ENCODE measurements around the gene TCAF1.
"Not testable (repeated sequence)": the region's sequence is repeated elsewhere in the genome, so short reads cannot be mapped to it uniquely, and the experiment has no call there.

The TCAF1 gene

DNA sequence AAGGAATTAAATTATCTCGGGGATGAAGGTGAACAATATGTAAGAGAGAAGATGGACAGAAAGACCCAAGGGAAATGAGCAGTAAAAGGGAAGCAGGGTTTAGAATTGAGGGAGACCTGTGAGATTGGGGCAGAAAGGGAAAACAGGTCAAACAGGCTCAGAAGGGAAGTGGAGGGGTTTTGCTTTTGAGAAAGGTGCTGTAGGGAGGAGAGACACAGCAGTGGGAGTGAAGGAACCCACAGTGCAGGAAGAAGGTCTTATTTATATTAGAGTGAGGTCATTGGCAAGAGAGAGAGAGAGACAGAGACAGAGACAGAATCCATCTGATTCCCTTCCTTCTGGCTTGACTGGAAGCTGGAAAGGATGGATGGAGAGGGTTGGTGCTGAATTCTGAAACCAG is 3.5 kb upstream of the TCAF1 start:
- no peak for FAIRE-seq

DNA sequence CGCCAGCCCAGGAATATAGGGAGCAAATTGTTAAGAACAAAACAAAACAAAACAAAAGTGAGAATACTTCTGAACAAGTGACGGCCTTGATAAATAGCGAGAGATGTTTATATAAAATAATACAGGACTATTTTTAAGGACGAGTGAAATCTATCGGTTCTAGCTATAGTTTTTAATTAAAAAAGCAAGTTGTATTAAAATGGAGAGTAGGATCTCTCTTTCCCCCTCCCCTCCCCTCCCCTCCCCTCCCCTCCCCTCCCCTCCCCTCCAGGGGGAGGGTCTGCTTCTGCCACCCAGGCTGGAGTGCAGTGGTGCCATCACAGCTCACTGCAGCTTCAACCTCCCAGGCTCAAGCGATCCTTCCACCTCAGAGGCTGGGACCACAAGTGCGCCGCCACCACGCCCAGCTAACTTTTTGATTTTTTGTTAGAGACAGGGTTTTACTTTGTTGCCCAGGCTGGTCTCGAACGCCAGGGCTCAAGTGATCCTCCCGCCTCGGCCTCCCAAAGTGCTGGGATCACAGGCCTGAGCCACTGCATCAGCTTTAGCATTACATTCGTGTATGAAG is 440 bp upstream of the TCAF1 start:
- FAIRE-seq, result no peak

DNA sequence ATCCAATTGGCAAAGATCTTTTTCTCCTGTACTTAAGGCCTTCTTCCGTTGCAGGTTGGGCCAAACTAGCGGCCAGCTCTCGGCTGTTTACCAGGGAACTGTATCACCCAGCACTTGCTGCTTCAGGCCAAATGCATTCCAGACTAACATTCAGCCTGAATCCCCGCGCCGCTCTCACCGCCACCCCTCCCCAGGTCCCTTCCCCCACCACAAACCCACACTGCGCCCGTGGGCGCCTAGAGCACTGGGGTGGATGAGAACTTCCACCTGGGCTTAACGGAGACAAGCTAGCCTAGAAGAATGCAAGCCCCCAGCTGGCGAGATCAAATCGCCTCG is 676 bp downstream of the TCAF1 start:
- no peak for FAIRE-seq

DNA sequence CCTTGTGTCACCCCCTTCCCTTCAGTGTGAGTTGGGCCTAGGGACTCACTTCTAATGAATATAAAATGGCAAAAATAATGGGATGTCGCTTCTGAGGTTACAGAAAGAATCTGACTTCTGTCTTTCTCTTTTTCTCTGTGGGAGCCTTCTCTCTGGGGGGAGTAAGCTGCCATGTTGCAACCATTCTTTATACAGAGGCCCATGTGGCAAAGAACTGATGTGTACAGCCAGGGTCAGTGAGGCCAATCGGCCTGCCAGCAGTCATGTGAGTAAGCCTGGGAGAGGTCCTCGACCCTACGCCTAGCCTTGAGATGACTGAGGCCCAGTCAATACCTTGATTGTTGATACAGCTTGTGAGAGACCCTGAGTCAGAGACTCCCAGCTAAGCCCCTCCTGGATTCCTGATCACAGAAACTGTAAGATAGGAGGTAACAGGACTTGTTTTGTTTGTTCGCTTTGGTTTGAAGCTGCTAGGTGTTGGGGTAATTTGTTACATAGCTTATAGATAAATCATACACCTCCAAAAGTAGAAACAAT is 1.7 kb downstream of the TCAF1 start:
- FAIRE-seq, result no peak

DNA sequence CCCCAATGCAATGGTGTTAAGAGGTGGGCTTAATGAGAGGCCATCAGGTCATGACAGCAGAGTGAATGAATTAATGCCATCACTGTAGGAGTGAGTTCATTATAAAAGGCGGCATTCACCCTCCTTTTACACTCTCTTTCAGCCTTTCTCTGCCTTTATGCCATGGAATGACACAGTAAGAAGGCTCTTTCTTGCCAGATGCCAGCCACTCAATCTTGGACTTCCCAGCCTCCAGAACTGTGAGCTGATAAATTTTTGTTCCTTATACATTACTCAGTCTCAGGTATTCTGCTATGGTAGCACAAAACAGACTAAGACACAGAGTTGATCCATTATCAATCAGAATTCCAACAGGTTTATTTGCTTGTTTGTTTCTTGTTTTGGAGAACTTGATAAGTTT is 3.2 kb downstream of the TCAF1 start:
- no peak for FAIRE-seq

DNA sequence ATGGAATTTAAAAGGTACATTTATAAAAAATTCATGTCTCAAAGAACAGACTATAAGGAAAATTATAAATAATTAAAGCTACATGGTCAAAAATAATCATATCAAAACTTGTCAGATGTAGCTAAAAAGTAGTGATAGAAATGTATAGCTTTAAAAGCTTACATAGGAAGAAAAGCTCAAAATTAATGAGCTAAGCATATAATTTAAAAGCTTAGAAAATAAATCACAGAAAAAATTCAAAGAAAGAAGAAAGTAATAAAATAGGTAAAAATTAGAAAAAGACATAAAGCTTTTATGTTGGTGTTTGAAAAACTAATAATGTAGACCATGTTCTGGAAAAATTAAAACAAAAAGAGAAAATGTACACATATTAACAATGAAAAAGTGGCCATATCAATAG is 5.3 kb downstream of the TCAF1 start:
- peak; percentile 79 for FAIRE-seq

DNA sequence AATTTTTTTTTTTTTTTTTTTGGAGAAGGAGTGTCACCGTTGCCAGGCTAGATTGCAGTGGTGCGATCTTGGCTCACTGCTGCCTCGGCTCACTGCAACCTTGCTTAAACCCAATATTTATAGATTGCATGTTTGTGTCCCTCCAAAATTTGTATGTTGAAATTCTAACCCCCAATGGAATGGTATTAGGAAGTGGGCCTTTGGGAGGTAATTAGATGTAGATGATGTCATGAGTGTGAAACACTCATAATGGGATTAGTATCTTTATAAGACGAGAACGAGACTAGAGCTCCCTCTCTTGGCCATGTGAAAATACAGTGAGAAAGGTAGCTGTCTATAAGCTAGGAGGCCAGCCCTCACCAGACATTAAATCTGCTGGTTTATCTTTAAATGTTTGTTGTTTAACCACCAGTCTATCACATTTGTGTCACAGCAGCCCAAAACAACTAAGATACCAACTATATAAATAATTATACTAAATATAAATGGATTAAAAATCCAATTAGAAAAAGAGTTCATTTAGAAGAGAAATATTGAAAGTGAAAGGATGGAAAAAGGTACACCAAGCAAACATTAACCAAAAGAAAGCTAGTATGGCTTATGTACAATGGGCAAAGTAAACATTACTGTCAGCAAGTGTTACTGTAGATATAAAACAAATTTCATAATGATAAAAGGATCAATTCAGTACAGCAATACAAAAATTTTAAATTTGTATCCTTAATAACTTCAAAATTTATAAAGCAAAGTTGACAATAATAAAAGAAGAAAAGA is 9.3 kb downstream of the TCAF1 start:
- FAIRE-seq, result no peak

DNA sequence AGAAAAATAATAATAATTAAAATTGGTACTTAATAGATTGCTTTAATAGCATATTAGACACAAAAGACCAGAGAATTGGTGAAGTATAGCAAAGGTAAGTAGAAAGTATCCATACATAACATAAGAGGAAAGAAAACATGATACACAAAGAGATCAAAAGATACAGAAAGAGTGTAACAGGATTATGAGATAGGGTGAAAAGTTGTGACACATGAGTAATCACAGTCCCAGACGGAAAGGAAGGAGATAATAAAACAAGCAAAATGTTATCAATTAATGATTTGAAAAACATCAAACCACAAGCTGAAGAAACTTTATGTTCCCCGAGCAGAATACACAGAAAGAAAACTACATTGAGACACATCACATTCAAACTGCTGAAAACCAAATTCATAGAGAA is 10.5 kb downstream of the TCAF1 start:
- FAIRE-seq, result peak; percentile 73

DNA sequence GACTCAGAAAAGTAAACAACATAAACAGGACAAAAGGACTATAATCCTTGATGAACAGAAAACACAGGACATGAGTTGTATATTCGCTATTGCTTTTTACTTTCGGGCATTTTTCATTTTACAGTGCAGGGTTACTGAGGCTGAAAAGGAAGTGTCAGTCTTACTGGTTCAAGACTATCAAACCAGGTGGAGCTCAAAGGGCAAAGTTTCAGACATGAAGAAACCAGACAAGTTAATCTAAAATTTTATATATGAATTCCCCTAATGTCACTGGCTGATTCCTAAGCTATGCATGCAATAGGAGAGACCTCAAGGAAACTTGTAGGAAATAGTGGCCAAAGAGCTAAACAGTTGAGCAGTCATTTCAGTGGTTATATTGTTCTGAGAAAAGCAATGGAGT is 11.4 kb downstream of the TCAF1 start:
- FAIRE-seq, result no peak

DNA sequence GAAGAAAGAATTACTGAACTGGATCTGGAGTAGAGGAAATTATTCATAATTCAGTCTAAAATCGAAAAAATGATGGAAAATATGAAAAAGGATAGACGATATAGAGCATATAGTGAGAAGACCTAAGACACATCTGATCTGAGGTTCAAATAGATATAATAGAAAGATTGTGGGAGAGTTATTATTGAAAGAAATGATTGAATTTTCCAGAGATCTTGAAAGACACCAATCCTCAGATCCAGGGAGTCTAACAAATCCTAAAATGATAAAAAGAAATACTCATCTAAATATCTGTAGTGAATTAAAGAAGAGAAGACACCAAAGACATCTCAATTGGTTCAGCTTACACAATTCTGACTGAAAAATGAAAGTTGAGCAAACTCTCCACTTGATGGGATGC is 12.9 kb downstream of the TCAF1 start:
- no peak for FAIRE-seq

DNA sequence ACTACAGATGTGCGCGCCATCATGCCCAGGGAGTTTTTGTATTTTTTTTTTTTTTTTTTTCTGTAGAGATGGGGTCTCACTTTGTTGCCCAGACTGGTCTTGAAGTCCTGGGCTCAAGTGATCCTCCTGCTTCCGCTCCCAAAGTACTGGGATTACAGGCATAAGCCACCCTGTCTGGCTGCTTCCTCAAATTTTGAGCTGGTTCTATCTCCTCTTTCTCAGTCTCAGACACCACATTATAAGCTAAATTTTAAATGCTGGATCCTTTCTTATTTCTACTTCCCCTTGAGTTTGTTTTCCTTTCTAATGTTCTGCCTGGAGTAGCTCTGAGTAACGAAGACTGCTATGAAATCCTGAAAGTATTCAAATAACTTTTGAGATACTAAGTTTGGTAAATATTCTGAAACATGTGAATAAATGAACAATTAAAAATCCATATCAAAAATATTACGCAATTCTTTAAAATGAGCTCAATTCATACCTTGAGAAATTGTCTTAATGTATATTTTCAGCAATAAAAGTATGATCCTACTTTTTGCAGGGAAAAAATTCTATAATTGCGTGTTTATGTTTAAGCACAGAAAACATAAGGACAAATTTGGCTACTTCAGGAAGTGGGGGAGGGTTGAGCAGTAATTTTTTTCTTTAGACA is 15.0 kb downstream of the TCAF1 start:
- peak; percentile 76 for FAIRE-seq

DNA sequence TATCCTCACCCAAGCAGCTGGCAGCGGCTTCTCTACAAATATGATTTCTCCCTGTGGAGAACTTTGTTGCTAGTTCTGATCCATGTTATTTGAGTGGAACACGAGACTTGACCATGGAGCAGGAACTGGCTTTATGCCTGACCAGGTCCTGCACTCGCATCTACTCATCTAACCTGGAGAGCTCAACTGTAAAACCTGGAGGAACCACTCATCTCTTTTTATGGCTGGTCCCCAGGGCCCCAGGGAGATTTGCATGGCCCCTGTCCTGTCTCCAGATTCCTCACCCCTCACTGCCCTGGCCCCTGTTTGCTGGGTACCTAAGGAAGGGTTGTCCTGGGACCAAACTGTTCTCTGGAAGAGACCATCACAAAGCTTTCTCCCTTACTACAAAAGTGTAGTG is 16.0 kb downstream of the TCAF1 start:
- FAIRE-seq, result no peak

DNA sequence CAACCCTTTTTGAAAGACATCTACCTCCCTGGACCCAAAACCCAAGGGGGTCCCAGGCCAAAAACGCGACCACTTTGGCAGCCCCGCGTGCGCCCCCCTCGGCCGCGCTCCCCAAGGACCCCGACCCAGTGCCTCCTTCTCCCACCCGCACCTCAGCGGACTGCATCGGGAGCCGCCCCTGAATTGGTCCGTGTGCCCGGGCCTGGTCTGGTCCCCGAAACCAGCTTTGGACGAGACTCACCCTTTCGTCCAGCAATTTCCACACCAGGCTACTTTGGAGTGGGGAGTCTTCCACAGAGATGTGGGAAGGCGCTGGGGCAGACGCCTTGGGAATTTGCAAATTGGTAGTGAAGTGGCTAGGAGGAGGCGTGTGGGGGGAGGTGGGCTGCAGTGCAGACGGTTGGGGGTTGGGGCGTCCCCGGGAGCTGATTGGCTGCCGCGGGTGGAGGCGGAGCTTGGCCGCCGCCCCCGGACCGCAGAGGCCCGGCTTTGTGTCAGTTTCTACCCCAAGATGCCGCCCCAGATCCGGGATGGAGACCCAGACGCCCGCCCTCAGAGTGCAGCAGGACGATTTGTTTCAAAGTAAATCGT is 16.9 kb downstream of the TCAF1 start:
- no peak for FAIRE-seq

DNA sequence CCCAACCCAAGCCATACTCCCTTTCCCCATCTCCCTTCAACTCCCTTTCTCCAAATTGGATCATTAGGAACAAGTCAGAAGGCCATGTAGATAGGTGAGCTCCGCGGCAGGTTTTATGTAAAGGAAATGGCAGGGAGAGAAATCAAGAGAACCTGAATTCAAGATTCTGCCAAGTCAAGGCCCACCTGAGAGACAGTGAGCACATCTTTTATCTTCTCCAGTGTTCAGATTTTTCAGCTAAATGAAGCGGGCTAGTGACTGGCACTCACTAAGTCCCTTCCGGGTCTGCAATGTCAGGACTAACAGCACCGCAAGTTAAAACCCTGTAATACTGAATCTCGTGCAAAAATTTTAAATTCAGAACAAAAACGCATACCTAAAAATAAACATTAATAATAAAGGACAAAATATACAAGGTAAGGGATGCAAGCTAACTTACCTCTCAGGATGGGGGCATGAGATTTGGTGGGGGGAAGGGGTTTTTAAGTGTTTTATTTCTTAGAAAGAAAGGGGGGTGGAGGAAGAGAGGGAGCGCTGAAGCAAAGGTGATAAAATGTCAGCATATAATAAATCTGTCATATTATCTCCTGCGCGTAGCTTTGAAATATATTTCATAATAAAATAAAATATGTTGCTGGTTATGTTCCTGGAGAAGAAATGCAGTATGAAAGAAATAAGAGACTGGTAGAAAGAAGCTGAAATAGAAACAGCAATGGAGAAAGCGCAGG is 17.6 kb downstream of the TCAF1 start:
- FAIRE-seq, result no peak

DNA sequence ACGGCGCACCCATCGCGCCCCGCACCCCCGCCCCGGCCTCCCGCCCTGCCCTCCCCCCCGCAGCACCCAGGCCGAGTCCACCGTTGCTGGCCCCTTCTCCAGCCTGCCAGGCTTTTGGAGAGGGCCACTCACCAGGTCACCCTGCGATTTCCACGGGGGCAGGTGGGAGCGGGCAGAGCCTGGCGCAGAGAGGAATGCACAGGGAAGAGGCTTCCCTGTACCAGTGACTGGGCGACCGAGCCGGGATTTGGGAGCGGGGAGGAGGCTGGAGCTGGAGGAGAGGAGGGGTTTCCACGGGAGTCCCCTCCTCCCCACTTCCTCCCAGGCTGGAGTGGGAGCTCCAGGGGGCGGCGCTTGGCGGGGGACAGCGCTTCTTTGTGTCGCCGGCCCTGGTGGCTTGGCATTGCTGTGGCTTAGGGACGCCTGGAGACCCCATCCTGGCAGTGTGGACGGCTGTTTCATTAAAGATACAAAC is 19.3 kb downstream of the TCAF1 start:
- FAIRE-seq, result no peak

DNA sequence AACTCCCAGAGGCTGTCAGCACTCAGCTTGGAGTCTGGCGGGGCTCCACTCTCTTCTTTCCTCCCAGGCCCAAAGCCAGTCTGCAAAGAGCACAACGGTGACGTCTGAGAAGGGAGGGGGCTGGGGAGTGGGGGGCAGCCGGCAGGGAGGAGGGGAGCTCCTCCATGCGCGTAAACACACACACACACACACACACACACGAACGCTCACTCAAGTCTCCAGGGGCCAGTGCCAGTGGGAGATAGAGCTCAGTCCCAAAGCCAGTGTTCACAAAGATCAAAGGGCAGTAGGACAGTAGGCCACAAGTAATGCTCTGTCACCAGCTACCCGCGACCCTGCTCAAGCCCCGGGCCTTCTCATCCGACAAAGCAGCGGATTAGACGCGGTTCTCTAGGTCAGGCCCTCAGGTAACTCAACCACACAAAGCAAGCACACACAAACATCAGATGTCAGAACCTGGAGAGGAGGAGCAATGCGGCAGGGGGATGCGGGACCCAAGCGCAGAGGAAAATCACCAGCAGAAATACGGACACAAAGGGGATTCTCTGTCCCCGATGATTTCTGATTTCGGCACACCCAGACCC is 19.9 kb downstream of the TCAF1 start:
- no peak for FAIRE-seq

DNA sequence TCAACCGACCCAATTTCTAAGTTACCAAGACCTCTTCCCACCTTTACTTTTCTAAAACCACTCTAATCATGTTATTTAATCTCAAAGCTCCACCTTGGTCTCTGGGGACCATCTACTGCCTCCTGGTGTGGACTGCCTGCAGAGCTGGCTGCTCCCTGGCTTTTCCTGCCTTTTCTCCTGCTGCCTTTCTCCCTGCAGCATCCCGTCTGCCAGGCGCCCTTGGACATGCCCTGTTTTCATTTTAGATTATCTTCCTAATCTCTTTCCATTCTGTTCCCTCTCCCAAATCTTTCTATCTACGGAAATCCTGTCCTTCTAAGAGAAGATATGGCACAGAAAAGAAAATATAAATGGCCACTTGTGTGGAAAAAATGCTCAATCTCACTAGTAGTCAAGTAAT is 23.1 kb downstream of the TCAF1 start:
- FAIRE-seq, result no peak

DNA sequence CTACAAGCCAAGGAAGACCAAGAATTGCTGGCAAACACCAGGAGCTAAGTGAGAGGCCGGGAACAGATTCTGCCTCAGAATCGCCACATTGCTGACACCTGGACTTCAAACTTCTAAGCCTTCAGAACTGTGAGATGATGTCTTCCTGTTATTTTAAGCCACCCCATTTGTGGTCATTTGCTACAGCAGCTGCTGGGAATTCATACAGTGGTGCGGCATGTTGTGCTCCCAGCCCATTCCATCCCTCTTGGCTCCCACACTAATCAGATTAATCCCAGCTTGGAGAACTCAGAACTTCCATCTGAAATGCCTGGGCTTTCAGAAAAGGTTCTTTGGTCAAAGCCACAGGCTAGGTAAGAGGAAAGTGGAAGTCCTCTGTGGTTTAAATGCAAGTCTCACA is 24.9 kb downstream of the TCAF1 start:
- FAIRE-seq, result no peak

DNA sequence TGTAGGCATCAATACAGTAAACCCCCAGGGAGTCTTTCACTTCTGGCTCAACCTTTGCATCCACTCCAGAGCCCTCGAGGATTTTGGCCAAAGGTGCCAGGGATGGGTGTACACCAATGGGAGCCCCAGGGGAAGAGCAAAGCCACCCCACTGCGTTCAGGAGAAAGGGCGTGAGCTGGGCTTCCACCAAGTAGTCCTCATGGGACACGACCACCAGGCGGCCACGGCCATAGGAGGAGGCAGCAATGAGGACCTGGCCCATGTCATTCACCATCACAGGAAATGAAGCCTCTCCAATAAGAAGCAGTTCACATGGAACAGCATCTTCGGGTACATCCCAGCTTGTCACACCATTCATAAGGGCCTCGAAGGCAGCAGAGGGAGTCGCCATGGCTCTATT is 25.8 kb downstream of the TCAF1 start:
- no peak for FAIRE-seq

DNA sequence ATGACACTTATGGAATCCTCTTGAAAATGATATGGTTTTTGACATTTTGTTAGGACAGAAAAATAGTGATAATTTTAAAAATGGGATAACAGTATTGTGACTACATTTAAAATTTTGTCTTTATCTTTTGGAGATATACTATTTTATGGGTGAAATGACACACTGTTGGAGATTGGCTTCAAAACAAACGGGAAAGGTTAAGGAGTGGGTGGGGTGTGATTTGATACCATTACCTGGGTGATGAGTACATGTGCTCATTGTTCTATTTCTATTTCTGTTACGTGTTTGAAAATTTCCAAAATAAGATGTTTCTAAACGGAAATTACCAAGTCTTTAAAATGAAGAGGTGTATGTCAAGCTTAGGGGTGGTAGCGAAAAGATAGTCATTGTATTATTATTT is 28.7 kb downstream of the TCAF1 start:
- FAIRE-seq, result peak; percentile 68

DNA sequence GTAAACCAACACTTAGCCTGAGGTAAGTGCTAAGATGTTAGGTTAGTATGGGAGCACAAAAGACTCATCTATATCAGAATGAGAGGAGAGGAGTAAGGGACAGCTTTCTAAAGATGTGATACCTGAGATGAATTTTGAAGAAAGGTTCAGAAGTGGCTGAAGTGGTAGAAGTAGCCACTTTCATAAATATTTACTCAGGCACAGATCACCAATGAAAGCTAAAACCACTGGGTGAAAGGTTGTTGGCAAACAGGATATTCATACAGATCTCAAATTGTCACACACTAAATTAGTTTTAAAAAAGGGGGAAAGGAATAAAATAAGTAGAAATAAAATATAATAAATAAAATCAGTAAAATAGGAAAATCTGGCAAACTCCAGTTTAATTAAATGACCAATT is 30.4 kb downstream of the TCAF1 start:
- FAIRE-seq, result not testable (repeated sequence)

DNA sequence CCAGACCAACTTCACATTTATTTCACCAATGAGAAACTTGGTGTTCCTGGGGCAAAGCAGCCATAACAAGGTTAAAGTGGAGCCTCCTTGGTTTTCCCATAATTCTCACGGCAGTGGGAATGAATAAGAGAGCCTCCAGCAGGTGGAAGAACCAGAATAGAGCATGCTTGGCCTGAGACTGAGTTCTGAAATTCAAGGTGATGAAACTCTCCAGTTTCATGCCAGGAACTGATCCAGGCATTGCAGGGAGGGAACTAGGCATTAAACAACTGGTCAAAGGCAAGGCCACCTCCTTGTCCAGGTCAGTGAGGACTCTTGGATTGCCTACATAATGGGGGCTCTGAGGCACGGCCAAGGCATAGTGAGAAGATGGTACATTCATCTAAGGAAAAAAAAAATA is 44.0 kb downstream of the TCAF1 start:
- FAIRE-seq, result not testable (repeated sequence)

DNA sequence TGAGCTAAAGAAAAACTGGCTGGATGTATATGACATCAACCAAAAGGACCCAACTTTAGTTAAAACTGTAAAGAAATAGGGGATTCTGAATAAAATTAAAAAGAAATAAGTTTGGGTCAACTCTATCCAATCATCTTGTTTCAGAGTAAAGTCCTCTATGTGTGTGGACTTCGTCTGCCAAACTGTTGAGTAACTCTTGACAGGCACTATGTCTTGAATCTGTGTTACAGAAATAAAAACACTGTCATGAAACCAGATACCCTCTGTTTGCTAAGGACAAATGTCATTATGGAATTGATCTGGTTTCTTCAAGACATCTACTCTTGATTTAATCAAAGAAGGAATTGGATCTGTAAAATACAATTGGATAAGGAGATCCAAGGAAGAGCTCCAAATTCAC is 46.5 kb downstream of the TCAF1 start:
- FAIRE-seq, result not testable (repeated sequence)
